RPMI8226 (cell line): ENCODE measurements around the gene GBP4.
A peak's percentile ranks its signal among the peaks of the same experiment; 100 is the strongest.
"Not testable (repeated sequence)": the region's sequence is repeated elsewhere in the genome, so short reads cannot be mapped to it uniquely, and the experiment has no call there.

Experiments used
- DNase-seq: peaks from one replicate; pipeline ENCODE4 v3.0.0-alpha.2; 2015

Gene GBP4, protein sequence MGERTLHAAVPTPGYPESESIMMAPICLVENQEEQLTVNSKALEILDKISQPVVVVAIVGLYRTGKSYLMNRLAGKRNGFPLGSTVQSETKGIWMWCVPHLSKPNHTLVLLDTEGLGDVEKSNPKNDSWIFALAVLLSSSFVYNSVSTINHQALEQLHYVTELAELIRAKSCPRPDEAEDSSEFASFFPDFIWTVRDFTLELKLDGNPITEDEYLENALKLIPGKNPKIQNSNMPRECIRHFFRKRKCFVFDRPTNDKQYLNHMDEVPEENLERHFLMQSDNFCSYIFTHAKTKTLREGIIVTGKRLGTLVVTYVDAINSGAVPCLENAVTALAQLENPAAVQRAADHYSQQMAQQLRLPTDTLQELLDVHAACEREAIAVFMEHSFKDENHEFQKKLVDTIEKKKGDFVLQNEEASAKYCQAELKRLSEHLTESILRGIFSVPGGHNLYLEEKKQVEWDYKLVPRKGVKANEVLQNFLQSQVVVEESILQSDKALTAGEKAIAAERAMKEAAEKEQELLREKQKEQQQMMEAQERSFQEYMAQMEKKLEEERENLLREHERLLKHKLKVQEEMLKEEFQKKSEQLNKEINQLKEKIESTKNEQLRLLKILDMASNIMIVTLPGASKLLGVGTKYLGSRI

DNA sequence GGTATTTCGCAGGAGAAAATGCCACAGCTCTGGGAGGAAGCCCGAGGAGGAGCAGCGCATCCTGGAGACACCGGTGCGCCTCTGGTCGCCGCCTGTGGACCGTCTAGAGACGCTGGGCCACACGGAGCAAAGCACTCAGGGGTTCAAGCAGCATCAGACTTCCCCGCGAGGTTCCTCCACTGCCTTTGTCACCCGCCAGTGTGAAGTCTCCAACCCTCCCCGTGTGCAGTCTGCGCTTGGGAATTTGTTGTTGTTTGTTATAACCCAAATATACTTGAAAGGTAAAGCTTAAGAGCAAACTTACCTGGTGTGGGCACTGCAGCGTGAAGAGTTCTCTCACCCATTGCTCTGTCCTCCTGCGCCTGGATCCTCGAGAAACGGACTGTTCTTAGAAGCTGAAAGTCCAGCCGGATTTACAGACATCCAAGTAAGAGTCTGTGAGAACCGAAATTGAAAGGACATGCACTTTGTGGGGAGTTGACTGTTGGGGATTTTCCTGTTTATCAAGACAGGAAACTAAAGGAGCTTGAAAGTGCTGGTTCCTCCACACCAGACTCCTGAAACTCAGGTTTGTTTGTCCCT, at the start of gene GBP4:
Gene GBP4, minus strand, starts transcription at position 452 of the 582 bp plus-strand sequence. Its CDS starts 108 bp downstream, at position 344.
- DNase-seq = peak; percentile 49

DNA sequence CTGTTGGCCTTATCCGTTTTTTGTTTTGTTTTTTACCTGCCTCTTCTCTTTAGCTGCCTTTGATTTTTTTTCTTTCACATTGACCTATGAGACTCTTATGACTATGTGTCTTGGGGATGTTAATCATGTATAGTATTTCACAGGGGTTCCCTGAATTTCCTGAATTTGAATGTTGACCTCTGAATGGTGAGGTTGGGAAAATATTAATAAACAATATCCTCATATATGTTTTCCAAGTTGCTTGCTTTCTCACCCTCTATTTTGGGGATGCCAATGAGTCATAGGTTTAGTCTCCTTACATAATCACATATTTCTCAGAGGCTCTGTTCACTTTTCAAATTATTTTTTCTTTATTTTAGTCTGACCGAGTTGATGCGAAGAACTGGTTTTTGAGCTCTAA, 44.3 kb upstream of the GBP4 start:
- DNase-seq = no peak

DNA sequence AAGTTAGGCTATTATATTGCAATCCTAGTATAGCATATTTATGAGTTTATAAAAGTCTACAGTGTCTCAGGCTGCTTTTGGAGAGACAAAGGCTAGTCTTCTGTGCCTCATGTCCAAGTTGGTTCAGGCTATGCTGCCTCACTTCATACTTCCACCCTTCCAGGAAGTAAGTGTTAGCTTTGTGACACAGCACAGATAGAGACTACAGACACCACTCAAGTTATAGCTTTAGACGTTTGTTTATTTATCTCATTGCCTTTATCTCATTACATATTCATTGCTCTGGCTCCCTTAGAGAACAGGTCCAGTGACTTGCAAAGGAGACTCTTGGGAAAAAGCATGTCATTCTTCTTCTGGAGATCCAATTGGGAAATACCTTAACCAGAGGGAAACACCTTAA, 22.6 kb upstream of the GBP4 start:
- no peak for DNase-seq

DNA sequence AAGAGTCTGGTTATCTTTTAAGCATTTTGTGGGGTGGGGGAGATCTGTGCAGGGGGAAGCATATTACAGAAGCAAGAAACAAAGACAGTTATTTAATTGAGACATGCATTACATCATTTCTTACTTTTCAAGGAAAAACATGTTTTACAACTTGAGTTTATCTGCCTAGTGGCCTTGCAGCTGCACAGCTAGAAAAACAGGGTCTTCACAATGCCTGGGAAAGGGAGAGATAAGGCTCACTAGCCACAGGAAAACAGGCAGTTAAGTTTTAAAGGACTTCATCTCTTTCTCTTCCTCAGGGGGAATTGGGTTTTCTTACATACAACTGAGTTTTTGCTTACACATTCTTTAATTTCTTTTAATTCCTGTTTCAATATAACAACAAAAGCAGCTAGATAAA, 21.1 kb upstream of the GBP4 start:
- DNase-seq = not testable (repeated sequence)

DNA sequence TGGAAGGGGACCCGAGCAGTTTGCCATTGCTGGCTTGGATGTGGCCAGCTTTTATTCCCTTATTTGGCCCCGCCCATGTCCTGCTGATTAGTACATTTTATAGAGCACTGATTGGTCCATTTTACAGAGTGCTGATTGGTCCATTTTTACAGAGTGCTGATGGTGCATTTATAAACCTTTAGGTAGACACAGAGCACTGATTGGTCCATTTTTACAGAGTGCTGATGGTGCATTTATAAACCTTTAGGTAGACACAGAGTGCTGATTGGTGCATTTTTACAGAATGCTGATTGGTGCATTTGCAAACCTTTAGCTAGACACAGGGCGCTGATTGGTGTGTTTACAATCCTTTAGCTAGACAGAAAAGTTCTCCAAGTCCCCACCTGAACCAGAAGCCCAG, 20.2 kb upstream of the GBP4 start:
- DNase-seq = not testable (repeated sequence)

DNA sequence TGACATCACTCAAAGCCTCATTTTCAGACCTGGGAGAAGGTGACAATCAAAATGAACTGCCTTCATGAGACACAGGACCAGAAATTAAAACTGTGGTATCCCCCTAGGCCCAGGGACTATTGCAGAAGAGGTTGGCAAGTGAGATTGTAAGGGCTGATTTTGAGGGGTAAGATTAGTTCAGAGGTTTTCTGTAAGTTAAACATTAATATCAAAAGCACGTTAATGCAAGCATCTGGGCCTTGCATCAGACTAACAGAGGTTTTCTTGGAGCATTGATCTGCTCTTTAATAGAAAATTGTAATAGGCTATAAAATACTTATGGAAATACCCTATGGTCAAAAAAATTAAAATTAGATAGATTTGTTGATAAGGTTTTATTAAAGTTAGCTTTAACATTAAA, 14.6 kb upstream of the GBP4 start:
- DNase-seq = no peak

DNA sequence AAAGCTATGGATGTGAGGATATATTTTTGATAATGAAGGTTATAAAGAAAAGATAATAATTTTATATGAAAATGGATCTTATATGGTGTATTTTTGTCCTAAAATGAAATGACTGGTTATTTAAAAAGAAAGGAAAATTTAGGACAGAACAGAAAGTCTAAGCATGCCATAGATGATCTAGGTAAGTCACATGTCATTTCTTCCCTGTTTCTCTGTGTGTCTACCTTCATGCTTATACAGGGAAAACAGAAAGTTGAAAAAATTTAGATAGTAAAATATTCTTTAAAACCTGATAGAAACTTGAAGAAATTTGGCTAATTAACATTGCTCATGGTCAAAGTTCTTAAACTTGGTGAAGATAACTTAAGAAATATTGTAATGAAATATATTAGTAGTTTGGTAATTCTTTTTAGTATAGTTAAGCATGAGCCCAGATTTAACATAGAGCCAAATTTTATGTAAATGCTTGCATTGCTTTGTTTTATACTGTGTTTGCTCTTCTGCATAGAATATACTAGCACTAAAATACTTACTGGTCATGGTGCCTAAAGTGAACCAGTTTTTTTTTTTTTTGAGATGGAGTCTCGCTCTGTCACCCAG, 12.4 kb upstream of the GBP4 start:
- no peak for DNase-seq

DNA sequence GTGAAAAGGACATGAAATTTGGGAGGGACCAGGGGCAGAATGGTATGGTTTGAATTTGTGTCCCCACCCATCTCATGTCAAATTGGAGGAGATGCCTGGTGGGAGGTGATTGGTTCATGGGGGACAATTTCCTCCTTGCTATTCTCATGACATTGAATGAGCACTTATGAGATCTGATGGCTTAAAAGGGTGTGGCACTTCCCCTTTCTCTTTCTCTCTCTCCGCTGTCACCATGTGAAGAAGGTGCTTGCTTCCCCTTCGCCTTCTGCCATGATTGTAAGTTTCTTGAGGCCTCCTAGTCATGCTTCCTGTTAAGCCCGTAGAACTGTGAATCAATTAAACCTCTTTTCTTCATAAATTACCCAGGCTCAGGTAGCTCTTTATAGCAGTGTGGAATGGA, 7.6 kb upstream of the GBP4 start:
- no peak for DNase-seq

DNA sequence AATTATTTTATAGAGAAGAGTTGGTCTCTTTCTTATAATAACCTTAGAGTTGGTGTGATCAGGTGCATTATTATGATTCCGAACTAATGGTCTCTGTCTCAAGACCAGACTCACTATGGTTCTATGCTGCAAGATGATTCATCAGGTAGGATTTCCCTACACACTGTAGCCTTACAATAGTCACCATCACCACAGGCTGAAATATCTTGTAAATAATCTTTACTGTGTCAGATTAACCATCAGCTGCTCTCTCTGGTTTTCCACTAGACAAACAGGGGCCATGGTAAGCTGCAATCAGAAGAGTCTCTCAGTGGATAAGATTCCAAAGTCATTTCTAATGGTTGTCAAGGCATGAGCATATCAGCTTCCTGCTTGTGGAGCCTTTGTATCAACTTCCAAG, 4.4 kb upstream of the GBP4 start:
- DNase-seq = no peak

DNA sequence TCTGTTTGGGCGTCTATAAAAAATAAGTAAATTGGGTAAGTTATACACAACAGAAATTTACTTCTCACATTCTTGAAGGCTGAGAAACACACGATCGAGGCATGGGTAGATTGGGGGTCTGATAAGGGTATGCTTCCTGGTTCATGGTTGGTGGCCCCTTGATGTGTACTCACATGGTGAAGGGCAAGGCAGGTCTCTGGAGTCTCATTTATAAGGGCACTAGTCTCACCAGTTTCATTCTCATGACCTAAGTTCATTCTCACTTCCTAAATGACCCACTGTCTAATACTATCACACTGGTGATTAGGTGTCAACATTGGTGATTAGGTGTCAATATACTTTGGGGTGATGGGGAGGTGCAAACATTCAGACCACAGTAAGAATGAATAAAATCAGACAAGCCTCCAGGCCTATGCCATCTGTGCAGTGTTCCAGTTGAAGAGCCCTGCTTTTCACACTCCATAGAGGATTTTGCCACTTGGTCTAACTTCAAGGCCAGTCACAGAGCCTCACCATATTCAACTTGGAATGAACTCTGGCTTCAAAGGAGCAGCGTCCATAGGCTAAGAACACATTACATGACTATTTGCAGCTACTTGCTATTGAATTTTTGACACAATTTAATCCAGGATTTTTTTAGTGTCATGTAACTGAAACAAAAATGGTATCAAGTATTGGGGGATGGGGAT, 2.5 kb upstream of the GBP4 start:
- DNase-seq = no peak

DNA sequence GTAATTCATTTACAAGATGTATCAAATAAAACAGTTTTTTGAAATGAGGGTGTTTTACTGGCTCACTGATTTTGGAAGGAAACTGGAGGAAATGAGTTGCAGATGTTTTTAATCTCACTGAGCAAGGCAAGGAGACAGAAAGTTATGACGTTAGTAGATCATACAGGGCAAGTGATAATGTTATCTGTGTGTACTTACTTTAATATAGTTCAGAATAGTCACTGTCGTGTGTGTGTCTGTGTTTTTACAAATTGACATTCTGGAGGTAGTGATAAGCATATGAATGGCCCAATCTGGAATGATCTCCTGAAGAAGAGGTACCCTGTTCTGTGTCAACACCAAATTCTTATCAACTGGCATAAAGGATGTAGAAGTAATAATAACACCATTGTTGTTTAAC, 1.9 kb upstream of the GBP4 start:
- no peak for DNase-seq

DNA sequence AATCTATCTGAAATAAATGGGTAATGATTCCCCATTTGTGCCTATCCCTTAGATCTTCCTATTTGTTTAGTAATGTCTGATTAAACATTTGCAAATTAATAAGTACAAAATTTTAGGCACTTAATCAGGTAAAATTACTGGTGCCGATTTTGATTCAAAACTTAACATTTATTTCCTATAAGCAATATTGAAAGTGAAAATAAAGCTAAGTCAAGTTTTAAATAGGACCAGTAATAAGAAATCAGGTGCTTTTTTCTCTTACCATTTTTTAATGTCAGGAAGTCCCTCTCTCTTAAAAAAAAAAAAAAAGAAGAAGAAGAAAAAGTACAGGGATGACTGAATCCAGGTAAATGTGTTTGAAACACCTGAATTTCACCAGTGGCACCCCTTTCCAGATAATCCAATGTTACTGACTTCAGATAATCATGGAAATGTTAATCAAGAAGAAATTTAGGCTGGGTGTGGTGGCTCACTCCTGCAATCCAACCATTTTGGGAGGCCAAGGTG, 836 bp upstream of the GBP4 start:
- no peak for DNase-seq

DNA sequence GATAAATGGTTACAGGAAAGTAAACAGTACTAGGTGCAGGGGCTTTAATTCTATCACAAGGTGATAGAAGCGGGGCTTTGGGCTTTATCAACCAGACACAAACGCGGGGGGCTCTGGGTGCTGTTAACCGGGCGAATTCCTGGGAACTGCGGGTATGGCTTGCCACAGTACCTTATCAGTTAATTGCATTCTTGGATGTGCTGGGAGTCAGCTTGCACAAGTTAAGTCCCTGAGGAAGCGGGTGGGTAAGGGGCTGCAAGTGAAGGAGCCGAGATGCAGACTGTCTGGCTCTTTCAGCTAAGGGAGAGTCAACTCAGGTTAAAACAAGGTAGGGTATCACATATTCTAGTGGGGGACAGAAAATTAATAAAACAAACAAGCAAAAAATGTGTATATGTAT, 661 bp downstream of the GBP4 start:
- DNase-seq = no peak

DNA sequence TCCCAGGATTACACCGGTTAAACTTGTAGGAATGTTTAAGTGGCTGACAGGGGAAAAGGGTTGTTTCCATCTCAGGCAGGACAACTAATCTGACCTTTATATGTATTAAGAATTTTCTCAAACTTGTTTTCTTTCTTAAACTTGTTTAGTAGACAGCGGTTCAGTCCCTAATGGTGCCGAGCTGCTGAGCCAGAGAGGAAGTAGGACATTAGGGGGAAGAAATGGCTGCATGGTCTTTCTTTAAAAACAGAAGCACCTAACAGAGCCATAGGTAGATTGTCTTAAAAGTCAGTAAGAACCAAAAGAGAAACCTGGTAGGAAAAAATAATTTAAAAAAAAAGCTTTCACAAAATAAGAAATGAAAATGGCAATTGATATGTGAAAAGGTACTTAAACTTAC, 3.3 kb downstream of the GBP4 start:
- no peak for DNase-seq

DNA sequence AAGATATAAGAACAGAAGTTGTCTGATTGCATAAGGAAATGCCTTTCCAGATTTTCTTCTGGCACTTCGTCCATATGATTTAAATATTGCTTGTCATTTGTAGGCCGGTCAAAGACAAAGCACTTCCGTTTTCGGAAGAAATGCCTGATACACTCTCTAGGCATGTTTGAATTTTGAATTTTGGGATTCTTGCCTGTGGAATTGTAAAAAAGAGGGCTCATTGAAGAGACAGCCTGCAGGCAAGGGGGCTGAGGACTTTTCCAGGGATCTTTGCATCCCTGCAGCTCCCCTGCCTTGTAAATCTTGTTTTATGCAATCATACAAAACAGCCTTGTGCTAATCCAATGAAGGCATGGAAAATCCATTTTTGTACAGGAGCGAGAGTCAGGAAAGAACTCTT, 7.4 kb downstream of the GBP4 start:
- DNase-seq = no peak

DNA sequence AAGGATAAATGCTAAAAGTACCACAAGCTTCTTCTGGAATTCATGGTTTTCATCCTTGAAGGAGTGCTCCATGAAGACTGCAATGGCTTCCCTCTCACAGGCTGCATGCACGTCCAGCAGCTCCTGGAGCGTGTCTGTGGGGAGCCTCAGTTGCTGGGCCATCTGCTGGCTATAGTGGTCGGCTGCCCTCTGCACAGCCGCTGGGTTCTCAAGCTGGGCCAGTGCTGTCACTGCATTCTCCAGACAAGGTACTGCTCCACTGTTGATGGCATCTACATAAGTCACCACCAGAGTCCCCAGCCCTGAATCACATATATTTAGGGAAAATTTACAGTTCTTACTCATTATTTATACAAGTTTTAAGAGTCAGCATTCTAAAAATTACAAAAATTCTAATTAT, 8.7 kb downstream of the GBP4 start:
- no peak for DNase-seq

DNA sequence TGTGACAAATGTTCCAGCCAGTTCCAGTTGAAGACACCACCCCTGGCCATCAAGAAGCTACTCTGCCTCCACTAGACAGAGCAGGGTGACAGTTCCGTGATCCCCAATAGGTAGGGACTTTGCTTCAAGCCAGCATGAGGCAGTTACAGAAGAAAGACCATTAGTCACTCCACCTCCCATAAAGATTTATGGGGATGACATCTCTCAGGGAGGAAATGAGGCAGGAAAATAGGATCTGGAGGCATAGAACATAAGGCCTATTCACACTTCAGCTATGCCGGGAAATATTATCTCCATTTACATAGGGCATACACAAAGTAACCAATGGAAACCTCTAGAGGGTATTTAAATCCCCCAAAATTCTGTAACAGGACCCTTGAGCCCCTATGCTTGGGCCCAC, 19.4 kb downstream of the GBP4 start:
- no peak for DNase-seq

DNA sequence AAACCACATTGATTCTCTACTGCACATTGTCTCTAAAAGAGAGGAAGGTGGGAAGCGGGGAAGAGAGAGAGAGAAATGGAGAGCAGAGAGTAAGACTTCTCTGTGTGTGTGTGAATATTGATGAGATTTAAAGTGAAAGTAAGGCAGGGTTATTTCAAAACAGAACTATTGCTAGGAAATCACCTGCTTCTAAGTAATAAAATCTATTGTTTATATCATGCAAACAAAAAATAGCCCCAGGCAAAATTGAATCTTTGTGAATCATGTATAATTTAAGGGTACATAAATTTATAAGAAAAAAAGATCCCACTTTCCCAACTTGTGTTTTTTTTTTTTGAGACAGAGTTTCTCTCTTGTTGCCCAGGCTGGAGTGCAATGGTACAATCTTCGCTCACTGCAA, 21.8 kb downstream of the GBP4 start:
- no peak for DNase-seq

DNA sequence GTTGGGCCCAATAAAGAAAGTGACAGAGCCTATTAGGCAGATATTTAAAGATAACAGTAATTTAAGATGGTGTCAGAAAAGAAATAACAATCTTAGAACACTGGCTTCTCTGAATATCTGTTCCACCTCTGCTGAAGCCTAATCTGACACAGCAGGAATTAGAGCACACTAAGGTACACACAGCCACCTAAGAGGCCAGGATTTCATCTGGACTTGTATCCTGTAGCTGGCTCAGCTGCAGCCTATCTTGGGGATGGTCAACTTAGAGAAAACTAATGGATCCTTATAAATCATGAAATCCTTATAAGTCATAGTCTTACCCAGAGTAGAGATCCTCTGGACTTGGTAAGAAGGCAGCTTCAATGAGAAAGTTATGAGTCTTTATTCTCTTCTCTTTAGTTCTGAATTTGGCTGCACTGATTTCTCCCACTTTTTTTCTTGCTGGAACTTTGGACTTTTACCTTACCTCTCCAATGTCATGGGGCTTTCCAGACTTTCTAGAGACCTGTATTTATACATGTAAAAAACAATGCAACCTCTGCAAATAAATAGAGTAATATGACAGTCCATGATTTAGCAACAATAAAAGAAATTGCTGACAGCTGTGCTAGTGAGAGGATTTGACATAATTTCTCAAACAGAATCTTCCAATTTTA, 23.0 kb downstream of the GBP4 start, which contains the start of gene GBP7:
Gene GBP7, minus strand, starts transcription at position 403 of the 656 bp plus-strand sequence. CDS start 4,068 bp downstream, outside the sequence.
- no peak for DNase-seq

DNA sequence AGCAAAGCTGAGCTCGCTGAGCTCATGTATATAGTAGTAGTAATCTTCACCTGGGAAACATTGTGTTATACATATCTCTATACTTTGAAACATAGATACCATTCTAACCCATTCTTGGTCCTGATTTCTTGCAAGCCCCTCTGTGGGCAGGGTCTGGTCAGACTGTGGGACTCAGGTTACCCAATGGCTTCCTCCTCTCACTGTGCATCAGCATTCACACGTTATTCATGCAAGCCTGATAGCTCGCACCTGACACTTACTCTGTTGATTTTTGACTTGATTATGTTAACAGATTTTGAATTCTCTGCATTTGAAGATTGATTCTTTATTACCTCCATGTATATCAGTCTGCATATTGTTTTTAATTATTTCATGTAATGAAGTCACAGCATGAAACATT, 24.3 kb downstream of the GBP4 start:
- no peak for DNase-seq

DNA sequence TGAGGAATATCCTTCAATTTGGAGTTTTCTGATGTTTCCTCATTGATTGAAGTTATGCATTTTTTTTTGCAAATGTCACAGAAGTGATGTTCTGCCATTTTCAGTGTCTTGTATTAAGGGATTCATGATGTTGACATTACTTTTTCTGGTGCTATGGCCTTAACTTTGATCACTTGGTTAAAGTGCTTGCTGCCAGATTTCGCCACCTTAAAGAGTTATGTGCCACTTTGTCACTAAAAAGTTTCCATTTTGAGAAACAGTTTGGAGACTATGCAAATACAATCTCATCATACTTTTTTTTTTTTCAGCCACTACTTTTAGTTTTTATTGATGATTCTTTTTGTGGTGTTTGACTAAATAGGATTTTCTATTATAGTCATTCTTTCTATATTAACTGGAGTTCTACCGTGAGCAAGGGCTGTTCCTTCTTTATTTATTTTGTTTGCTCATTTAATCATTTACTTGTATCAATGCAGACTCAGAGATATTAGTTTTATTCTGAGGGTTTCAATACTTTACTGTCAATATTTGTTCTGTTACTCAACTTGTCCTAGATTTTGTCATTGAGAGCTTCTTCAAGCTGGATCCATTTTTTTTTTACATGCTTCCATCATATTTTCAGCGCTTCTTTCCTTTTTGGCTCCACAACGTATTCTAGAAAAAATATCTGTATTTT, 26.1 kb downstream of the GBP4 start:
- no peak for DNase-seq

DNA sequence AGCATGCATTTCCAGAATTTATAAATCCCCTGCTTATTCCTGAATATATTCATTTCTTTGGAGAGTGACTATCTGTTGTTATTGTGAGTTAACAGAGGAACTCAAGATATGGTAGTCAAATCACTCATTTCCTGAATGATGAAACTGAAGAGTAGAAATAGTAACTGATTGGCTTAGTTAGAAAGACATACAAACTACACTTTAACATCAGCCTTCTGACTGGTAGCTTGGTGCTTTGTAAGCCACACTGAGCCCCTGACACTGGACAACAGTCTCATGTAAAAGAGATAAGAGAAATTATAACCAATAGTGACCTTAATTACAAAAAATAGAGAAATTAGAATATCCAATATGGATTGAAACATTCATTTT, 27.7 kb downstream of the GBP4 start:
- no peak for DNase-seq
